NOMO-1 treated with dmso at 0.1 percent for 144 hours (cell line): ENCODE data around the gene HDHD5.

Source experiments
- DNase-seq: peaks from one replicate; lab custom pipeline; 2025; ENCODE audit not compliant: unreplicated experiment; lab: John Stamatoyannopoulos, UW

The HDHD5 gene

GRCh38 chr22:17120711-17121232, 38.3 kb downstream of the HDHD5 start:
- no peak for DNase-seq

GRCh38 chr22:17120281-17120680, 38.8 kb downstream of the HDHD5 start:
- DNase-seq, result no peak

- no peak for DNase-seq
These were observed 39.4 kb downstream of the HDHD5 start for GRCh38 chr22:17119481-17120202.

- no peak for DNase-seq
These were observed 40.7 kb downstream of the HDHD5 start for GRCh38 chr22:17118342-17118741.

- DNase-seq, result no peak
These were observed 41.2 kb downstream of the HDHD5 start for GRCh38 chr22:17117890-17118289.

GRCh38 chr22:17117400-17117799, 41.7 kb downstream of the HDHD5 start:
- no peak for DNase-seq

- no peak for DNase-seq
These were observed 42.3 kb downstream of the HDHD5 start for GRCh38 chr22:17116572-17117330.

GRCh38 chr22:17115945-17116565, 43.0 kb downstream of the HDHD5 start:
- DNase-seq, result no peak

GRCh38 chr22:17115236-17115635, 43.8 kb downstream of the HDHD5 start:
- DNase-seq, result no peak

- no peak for DNase-seq
These were observed 44.2 kb downstream of the HDHD5 start for GRCh38 chr22:17114898-17115235.

- no peak for DNase-seq
These were observed 44.7 kb downstream of the HDHD5 start for GRCh38 chr22:17114173-17114897.

GRCh38 chr22:17113600-17113999, 45.5 kb downstream of the HDHD5 start:
- DNase-seq, result no peak

- no peak for DNase-seq
These were observed 46.5 kb downstream of the HDHD5 start for GRCh38 chr22:17112491-17113042.

GRCh38 chr22:17110791-17111550, 48.1 kb downstream of the HDHD5 start:
- no peak for DNase-seq

- no peak for DNase-seq
These were observed 49.1 kb downstream of the HDHD5 start for GRCh38 chr22:17109976-17110375.

- no peak for DNase-seq
These were observed 49.8 kb downstream of the HDHD5 start for GRCh38 chr22:17109113-17109865.

GRCh38 chr22:17108256-17109112, 50.6 kb downstream of the HDHD5 start:
- no peak for DNase-seq

GRCh38 chr22:17107547-17107810, 51.6 kb downstream of the HDHD5 start:
- no peak for DNase-seq
